OCI-M2 (cell line): ENCODE results near the gene C19orf38.
"Not testable (repeated sequence)": the region's sequence is repeated elsewhere in the genome, so short reads cannot be mapped to it uniquely, and the experiment has no call there.

Experiments used
- DNase-seq: peaks from one replicate; lab custom pipeline; 2025; ENCODE audit not compliant: unreplicated experiment; lab: John Stamatoyannopoulos, UW

C19orf38 gene

DNA sequence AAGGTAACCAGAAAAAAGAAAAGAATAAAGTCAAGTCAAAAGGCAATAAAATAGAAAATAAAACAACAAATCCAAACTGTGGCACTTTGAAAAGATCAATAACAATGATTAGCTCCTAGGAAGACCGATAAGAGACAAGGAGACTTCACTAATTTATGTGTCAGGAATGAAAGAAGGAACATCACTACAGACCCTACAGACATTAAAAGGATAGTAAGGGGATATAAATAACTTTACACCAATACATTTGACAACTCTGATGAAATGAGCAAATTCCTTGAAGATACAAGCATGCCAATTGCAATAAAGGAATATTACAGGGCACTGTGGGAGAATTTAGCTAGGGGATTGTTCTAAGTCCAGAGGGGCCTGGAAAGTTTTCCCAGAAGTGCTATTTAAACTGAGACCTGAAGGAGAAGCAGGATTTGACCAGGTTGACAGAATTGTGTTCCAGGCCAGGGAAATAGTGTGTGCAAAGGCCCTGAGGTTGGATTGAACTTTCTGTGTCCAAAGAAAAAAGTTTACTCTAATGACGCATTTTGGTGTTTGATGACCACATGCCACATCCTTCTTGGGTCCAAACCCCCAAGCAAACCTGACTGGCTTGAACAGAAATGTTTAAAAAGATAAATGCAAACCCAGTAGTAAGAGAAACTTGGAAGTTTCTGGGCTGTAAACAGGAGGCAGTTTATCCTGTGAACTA lies 1.6 kb upstream of the C19orf38 start:
- DNase-seq, result no peak

DNA sequence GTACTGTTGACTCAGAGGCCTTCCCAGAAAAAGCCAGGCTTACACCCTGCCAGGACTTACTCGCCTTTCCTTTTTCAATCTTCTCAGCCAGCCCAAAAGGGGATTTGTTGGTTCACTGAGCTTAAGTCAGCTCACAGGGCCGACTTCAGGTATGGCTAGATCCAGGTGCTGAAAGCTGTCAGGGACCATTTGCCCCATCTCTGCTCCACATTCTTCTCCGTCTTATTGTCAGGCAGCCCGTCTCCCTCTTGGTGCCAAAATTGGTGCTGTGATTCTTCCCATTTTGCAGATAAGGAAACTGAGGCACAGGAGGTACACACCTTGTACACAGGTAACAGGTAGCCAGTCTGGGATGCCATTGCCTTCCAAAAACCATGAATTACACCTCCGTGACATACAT lies 2.4 kb downstream of the C19orf38 start:
- DNase-seq, result no peak

DNA sequence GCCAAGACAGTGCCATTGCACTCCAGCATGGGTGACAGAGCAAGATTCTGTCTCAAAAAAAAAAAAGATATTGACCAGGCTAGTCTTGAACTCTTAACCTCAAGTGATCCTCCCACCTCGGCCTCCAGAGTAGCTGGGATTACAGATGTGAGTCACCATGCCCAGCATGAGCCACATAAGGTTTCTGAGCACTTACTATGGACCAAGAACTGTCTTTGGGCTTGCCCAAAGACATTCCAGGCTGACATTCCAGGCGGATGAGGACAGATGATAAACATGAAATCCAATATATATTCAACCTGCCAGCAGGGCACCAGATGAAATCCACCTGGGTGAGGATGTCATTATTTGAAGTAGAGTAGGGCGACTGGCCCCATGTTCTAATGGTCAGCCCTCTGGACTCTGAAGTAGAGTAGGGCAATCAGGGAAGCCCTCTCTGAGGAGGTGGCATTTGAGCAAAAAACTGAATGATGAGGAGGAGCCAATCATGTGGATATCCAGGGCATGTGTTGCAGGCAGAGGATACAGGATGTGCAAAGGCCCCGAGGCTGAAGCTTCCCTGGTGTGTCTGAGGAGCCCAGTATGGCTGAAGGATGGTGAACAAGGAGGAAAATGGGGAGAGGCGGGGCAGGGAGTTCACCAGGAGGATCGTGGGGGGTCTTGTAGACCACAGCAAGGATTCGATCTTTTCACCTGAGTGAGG lies 4.0 kb downstream of the C19orf38 start:
- DNase-seq, result no peak

DNA sequence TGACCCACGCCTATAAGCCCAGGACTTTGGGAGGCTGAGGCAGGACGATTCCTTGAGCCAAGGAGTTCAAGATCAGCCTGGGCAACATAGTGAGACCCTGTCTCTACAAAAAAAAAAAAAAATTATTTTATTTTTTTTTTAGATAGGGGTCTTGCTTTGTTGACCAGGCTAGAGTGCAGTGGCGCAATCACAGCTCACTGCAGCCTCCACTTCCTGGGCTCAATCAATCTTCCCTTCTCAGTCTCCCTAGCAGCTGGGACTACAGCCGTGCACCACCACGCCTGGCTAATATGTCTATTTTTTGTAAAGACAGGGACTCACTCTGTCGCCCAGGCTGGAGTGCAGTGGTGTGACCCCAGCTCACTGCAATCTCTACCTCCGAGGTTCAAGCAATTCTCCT lies 4.7 kb downstream of the C19orf38 start:
- no peak for DNase-seq

DNA sequence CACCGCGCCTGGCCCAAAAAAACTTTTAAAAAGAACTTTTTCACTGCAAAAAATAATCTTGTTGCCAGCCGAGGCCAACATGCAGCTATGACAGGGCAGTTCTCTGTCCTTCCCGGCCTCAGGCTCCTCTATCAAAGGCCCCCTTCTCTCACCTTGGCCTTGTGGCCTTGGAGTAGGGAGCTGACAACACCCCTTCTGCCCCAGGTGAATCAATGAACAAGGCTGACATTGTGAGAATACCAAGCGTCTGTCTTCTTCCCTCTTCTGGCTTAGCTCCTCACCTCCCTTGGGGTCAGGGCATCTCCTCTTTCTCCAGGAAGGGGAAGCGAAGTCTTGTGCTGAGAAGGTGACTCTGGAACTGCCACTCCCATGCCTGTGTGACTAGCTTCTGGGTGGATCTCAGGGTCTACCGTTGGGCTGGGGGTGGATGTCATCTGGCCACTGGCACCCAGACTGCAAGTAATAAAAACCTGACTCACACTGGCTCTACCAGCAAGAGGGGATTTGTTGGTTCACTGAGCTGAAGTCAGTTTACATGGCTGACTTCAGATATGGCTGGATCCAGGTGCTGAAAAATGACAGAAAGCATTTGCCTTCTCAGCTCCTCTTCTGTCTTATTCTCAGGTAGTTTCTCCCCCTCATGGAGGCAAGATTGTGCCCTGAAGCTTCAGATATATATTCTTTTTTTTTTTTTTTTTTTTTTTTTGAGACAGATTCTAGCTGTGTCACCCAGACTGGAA lies 6.3 kb downstream of the C19orf38 start:
- DNase-seq, result no peak

DNA sequence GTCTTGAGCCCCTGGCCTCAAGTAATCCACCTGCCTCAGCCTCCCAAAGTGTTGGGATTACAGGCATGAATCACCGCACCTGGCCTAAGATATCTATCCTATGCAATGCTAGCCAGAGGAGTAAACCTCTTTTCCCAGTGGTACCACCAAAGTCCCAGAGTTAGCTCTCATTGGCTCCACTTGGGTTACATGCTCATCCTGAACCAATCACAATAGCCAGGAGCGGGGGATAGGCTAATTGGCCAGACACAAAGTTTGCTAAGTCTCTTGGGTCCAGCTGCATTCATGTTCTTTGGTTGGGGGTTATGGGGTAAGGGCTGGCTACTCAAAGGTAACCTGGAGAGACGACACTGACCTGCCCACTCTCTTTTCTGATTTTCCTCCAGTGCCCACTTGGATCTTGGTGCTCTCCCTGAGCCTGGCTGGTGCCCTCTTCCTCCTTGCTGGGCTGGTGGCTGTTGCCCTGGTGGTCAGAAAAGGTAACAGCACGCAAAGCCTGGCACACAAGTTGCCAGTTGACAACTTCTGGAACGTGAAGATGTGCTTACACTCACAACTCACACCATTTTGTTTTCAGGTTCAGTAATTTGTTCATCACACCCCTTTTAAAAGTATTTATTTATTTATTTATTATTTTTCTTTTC lies 7.8 kb downstream of the C19orf38 start:
- DNase-seq, result no peak

DNA sequence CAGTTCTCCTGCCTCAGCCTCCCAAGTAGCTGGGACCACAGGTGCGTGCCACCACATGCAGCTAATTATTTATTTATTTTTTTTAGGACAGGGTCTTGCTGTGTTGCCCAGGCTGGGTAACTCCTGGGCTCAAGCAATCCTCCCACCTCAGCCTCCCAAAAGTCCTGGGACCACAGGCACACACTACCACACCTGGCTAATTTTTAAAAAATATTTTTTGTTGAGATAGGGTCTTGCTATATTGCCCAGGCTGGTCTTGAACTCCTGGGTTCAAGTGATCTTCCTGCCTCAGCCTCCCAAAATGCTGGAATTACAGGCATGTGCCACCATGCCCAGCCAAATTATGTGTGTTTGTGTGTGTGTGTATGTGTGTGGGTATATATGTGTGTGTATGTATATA lies 8.7 kb downstream of the C19orf38 start:
- DNase-seq, result not testable (repeated sequence)

DNA sequence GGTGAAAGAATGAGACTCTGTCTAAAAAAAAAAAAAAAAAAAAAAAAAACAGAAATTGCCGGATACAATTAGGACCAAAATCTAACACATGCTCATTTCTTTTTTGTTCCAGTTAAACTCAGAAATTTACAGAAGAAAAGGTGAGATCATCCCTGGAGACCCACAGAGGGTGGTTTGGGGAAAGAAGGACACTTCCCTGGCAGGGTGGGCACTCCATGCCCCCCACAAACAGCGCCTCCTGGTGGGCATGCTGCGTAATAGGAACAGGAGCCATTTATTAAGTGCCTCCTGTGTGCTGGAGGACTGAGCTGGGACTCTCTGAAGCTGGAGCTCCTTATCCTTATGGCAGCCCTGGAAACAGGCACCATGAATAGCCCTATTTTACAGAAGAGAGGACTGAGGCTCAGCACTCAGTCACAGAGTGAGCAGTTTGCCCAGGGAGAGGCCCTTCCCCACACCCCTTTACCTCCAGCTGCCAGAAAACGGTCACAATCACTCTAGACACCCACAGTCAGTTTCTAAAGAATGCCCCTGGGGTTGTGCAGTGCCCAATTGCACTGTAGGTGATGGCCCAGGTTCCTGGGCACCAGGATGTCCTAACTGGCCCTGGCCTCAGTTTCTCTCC lies 10.1 kb downstream of the C19orf38 start:
- no peak for DNase-seq

DNA sequence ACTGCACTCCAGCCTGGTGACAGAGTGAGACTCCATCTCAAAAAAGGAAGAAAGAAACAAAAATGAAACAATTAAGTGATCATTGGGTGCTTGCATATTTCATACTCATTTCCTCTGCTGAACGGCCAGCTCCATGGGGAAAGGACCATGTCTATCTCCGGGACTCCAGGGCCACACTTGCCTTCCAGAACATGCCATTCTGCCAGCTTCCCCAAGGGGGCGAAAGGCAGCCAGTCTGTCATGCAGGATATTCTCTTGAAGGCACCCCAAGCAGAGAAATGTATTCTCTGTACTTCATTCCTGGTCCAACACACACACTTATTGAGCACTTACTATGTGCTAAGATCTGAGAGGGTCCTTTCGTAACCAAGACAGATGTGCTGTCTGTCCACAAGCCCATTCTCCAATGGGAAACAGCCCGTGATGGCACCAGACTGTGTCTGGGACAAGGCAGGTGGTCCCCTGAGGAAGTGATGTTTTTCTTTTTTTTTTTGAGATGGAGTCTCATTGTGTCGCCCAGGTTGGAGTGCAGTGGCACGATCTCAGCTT lies 13.0 kb downstream of the C19orf38 start:
- DNase-seq, result no peak

DNA sequence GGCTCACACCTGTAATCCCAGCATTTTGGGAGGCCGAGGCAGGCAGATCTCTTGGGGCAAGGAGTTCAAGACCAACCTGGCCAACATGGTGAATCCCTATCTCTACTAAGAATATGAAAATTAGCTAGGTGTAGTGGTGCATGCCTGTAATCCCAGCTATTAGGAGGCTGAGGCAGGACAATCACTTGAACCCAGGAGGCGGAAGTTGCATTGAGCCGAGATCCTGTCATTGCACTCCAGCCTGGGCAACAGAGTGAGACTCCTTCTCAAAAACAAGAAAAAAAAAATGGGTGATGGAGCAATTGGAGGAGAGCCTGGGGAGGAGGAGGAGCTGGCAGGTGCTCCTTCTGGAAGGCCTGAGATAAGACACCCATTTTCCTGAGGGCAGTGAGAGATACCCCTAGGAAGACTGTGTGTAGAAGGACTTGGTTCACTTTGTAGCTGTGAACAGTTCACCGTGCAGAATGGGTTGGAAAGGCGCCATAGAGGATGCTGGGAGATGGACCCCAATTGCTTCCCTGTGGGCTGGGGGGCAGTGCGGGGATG lies 14.4 kb downstream of the C19orf38 start:
- no peak for DNase-seq

DNA sequence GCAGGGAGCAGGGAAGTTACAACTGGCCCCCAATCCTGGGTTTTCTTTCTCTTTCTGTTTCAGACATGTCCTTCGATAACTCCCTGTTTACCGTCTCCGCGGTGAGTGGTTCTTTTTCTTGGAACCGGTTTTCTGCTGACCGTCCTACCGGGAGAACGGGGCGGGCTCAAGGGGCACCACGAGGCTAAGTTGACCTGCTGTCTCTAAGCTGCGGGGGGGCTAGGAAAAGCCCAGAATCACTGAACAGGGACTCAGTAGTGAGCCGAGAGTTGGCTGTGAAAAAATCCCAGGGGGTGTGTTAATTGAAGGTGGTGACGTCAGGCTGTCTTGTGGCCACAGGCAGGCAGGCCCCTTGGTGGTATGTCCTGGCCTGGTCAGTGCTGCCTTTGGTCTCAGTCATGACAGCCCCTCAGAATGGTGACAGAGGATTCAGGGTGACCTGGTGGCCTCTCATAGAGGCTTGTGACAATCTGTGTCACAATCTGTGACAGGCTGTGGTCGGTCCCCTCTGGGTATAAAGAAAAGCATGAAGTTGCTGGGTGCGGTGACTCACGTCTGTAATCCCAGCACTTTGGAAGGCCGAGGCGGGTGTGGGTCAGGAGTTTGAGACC lies 15.0 kb downstream of the C19orf38 start:
- no peak for DNase-seq

DNA sequence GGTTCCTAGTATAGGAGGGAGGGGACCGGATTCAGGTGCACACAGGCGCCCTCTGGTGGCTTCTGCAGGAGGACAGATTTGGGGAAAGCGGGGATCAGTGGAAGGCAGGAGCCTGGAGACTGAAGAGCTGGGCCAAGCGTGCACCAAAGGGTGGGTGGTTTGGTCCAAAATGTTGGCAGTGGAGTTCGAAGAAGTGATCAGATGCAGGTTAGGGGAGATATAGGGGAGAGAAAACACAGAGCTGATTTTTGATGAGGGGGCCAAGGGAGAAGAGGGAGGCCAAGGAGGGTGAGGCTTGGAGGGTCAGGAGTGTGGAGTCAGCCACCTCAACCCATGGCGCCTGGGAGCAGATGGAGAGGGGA lies 16.3 kb downstream of the C19orf38 start:
- peak; percentile 99 for DNase-seq

DNA sequence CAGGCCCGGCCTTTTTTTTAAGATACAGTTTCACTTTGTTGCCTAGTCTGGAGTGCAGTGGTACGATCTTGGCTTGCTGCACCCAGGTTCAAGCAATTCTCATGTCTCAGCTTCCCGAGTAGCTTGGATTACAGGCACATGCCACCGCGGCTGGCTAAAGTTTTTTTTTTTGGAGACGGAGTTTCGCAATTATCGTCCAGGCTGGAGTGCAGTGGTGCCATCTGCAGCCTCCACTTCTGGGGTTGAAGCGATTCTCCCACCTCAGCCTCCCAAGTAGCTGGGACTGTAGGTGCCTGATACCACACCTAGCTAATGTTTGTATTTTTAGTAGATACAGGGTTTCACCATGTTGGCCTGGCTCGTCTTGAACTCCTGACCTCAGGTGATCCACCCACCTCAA lies 18.3 kb downstream of the C19orf38 start:
- DNase-seq, result no peak

DNA sequence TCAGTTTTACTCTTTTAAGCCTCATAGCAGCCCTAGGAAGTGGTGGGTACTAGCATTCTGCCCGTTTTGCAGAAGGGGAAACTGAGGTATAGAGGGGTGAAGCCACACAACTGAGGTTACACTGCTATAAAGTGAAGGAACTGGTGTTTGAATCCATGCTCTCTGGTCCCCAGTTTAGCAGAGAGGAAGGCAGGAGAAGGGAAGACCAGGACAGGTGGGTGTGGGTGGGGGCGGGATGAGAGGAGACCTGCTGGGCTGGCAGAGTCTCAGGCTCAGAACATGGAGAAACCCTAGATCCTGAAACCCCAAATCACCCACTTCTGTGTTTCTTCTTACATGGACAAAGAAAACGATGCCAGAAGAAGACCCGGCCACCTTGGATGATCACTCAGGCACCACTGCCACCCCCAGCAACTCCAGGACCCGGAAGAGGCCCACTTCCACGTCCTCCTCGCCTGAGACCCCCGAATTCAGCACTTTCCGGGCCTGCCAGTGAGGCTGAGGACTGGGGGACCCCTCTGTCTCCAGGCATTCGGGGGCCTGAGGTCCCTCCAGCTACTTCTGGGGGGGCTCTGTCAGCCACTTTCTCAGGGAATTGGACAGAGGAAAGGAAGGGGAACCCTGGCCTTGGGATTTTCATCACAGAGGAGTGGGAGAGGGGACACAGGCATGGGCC lies 20.8 kb downstream of the C19orf38 start:
- no peak for DNase-seq

DNA sequence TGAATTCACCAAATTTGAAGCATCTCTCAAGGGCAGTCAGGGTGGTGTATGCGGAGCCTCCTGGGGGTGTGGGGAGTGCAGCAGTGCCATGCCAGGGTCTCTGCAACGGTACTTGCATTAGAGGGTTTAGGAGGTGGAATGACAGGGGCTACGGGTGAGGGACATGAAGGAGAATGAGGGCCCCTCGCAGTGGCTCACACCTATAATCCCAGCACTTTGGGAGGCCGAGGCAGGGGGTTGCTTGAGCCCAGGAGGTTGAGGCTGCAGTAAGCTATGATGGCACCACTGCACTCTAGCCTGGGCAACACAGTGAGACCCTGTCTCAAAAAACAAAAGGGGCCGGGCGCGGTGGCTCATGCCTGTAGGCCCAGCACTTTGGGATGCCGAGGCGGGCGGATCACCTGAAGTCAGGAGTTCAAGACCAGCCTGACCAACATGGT lies 21.7 kb downstream of the C19orf38 start:
- DNase-seq, result not testable (repeated sequence)

DNA sequence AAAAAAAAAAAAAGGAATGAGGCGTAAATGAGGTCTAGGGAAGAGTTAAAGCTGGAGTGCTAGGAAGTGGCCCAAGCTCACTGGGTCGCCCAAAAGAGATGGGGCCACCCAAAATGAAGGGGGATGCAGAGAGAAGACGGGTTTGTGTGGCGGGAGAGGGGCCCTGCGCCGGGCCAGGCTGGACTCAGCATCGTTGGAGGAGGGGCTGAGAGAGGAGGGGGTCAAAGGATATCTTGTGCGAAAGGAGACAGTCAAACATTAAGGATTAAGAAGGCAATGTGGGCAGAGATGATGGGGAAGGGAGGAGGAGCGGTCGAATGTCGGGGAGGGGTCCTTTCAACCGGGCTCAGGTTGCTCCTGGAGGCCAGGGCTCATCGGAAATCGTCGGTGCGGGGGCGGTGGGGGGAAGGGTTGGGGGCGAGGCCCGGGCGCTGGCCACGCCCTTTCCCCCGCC lies 22.3 kb downstream of the C19orf38 start:
- DNase-seq, result no peak

DNA sequence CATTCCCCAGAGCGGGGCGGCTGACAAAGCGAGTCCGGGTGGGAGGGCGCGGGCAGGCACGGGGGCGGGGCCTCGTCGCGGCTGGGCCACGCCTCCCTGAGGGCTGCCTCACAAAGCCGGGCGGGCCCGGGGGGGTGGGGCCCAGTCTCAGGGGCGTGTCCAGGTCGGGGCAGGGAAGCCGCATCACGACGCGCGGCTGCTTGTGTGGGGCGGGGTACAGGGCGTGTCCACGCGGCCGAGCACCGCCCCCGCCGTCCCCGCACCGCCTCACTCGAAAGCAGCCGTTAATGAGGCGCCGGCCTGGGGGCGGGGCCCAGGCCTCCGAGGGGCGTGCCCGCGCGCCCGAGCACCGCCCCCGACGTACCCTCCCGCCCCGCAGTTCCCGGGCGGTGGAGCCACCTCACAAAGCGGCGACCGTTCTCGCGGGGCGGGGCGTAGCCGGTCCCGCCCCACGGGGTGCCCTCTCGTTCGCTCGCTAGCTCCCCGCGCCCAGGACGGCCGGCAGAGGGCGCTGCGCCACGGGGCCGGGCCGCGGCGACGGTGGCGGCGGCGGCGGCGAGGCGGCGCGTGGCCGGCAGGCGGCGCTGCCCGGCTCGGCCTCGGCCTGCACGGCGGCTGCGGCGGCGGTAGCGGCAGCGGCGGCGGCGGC lies 22.9 kb downstream of the C19orf38 start, which contains the start of gene CARM1:
TSS of gene CARM1 (plus strand) at position 599 of the 649 bp plus-strand sequence. CDS start 150 bp downstream, outside the sequence.
- peak; percentile 100 for DNase-seq

DNA sequence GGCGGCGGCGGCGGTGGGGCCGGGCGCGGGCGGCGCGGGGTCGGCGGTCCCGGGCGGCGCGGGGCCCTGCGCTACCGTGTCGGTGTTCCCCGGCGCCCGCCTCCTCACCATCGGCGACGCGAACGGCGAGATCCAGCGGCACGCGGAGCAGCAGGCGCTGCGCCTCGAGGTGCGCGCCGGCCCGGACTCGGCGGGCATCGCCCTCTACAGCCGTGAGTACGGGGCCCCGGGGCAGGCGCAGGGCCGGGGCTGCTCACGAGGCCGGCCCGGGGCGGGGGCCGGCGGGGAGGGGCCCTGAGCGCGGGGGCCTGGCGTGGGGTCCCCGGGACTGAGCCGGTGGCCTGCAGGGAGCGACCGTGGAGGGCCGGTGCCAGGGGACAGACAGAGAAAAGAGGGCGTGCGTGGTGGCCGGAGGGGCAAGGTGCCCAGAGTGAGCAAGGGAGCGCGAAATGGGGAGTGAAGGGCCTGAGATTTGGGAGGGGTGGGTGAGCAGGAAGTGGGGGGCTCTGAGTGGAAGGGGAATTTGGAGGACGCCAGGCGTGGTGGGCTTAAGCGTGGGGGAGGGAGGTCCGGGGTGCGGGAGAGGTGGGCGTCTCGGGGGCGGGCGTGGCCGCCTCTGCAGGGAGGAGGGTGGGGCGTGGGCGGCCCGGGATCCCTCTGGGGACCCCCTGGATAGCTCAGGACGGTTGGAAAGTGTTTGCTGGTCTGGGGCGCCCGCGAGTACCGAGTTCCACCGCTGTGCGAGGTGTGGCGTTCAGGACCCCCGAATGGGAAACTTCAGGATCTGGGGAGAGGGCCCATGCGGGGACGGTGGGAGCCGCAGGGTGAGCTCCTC lies 23.7 kb downstream of the C19orf38 start:
- no peak for DNase-seq
